Spinal cord (tissue), 10 donors: ENCODE data around the gene OR10J4. TPM values are rescaled to one million over a fixed set of nuclear protein-coding genes. Genes with fewer than 3 reads are reported as not detected.

Experiments used
- DNase-seq, 6 donors: peaks; one replicate each; pipeline versions ENCODE4 v3.0.0 to v3.0.0-alpha.2; 2013 to 2015; ENCODE audit warnings: low spot score in 6 of 6, low read depth in 4 of 6
- H3K27ac ChIP-seq: one replicate; pipeline ENCODE4 v1.5.1; 2013; ENCODE audit warnings: low read depth, low read length, control low read depth
- H3K27me3 ChIP-seq: one replicate; pipeline ENCODE4 v1.6.1; 2013; ENCODE audit warnings: low read length; ENCODE audit not compliant: control insufficient read depth, insufficient read depth
- H3K36me3 ChIP-seq: one replicate; pipeline ENCODE4 v1.6.1; 2013; ENCODE audit warnings: low read length; ENCODE audit not compliant: control insufficient read depth, insufficient read depth
- H3K4me1 ChIP-seq: one replicate; pipeline ENCODE4 v1.6.1; 2013; ENCODE audit warnings: low read length; ENCODE audit not compliant: control insufficient read depth, insufficient read depth
- H3K4me3 ChIP-seq: one replicate; pipeline ENCODE4 v1.5.1; 2013; ENCODE audit warnings: low read depth, low read length, control low read depth
- H3K9me3 ChIP-seq: one replicate; pipeline ENCODE4 v1.6.1; 2013; ENCODE audit warnings: low read length; ENCODE audit not compliant: control insufficient read depth, insufficient read depth
- WGBS: methylation state at CpG from one replicate; pipeline ENCODE4 v1.1.5; 2013; ENCODE audit warnings: missing lambda C conversion rate; ENCODE audit not compliant: insufficient coverage; 5-methylcytosine and 5-hydroxymethylcytosine counted together
- polyA plus RNA-seq, 2 donors: library from polyadenylated mRNA; unstranded; fragments of 120-200 nt; gene quantifications; one replicate each; pipeline ENCODE4 v1.2.1, GENCODE V29; 2013; ENCODE audit not compliant: insufficient read length in 2 of 2
- total RNA-seq, 2 donors: library from RNA; depleted of rRNA in 1 of 2; stranded (reverse); fragments of 120-200 nt in 1 of 2; fragments of >200 nt in 1 of 2; gene quantifications; one replicate each; pipeline versions ENCODE4 v1.2.3 to v1.2.4, GENCODE V29; 2013 to 2014
- donor health status: healthy.

OR10J4 gene
- total and polyA plus RNA-seq, 4 donors: not detected

- Histone ChIP-seq H3K9me3 (no peaks in the 10 kb centered on the region), H3K4me1 (no peaks in the 10 kb centered on the region), H3K27me3 (no peaks in the 10 kb centered on the region), H3K27ac (no peak overlapping the region), H3K4me3 (no peak overlapping the region), H3K36me3 (no peaks in the 10 kb centered on the region)
- no CpG with 5 or more reads among the region's 1 CpG for WGBS
- DNase-seq: no peak
Observed at GRCh38 chr1:159474926-159475325, 42.9 kb downstream of the OR10J4 start.

Other genes starting within 250 kb of the OR10J4 start
- gene ACKR1, start 227.3 kb upstream of the OR10J4 start, total RNA-seq: 1 to 10 TPM; 3.5 to 6.1 TPM
- 10 to 100 TPM; 21.6 to 26.8 TPM for gene ACKR1, start 227.3 kb upstream of the OR10J4 start, polyA plus RNA-seq
- gene FCER1A, start 129.9 kb upstream of the OR10J4 start, total RNA-seq: under 1 TPM; 0.28 to 0.59 TPM
- gene FCER1A, start 129.9 kb upstream of the OR10J4 start, polyA plus RNA-seq: under 1 TPM in 1 of 2 donors, not detected in 1; 0.33 TPM
- gene OR10J1, start 7.5 kb downstream of the OR10J4 start, total RNA-seq: not detected
- under 1 TPM in 1 of 2 donors, not detected in 1; 0.06 TPM for gene OR10J1, start 7.5 kb downstream of the OR10J4 start, polyA plus RNA-seq
- gene OR10J5, start 103.8 kb downstream of the OR10J4 start, total RNA-seq: not detected
- gene OR10J5, start 103.8 kb downstream of the OR10J4 start, polyA plus RNA-seq: not detected
- not detected for gene APCS, start 155.6 kb downstream of the OR10J4 start, total RNA-seq
- not detected for gene APCS, start 155.6 kb downstream of the OR10J4 start, polyA plus RNA-seq